Stimulated activated CD8-positive, alpha-beta memory T cell treated with anti-CD3 and anti-CD28 coated beads, Interleukin-15, amount 100 ng/mL, for 1 hour (primary cell): ENCODE measurements around the gene FLCN.
"Not testable (repeated sequence)": the region's sequence is repeated elsewhere in the genome, so short reads cannot be mapped to it uniquely, and the experiment has no call there.

Experiments used
- DNase-seq: peaks from one replicate; pipeline ENCODE4 v3.0.0-alpha.2; 2020; ENCODE audit warnings: low read depth

The FLCN gene

DNA sequence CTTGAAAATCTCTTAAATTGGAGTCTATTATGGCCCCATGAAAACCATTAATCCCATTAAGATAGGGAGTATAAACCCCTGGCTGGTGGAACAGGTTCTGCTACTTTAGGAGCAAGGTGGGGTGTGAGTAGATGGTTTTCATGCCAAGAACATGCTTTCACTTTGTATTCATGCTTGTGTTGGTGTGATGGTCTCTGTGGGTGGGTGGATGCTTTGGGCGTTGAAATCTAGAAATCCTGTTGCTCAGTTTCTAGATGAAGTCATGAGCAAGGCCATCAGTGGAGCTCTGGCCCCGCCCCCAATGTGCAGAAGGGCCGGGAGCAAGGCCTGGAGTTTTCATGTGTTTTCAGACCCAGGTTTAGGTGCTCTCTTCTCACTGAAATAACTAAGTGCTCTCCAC, 50.9 kb downstream of the FLCN start:
- DNase-seq = no peak

DNA sequence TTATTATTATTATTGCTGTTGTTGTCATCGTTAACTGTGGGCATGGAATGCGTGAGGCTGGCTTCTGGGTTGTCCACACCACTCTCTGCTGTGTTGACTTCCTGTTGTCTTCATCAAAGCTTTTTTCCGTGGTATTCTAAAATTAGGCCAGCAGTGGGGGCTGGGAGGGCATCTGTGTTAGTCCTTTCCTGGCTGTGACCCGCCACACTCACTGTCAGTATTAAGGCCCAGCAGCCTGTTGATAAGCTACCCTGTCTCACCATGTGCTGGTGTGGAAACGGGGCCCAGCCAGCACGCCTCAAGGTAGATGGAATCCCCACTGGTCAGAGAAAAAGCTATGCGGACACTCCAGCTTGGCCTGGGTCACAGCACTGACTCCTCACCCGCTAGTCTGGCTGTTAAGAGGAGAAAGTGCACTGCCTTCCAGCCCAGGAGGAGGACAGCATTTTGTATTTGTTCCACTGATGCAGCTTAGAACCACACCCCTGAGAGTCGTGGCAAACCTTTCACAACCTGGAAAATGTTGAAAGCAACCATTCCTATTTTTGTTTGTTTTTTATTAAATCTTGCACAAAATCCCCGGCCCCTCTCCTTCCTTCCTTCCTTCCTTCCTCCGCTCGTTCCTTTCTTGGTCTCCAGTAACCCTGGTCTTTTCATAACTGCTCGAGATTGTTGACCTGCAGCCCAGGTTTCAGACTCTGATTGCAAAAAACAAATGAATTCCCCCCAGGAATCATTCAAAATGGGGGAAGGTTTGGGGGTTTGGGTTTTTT, 51.8 kb downstream of the FLCN start:
- DNase-seq = not testable (repeated sequence)

DNA sequence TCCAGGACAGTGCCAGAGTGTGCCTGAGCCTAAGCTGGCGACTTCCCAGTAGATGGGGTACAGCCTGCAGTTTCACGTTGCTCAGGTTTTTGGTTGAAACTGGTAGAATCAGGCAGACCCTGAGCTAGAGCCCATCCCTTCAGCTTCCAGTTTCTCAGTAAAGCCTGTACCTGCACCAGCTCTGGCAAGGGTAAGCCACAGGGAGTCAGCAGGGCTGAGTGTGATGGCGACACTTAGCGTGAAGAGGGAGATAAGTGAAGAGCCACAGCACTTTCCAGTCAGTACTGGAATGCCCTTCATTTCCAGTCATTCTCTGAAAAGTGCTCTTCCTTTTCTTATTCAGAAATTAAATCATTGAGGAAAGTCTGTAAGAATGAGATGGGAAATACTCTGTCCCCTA, 53.2 kb downstream of the FLCN start:
- no peak for DNase-seq

DNA sequence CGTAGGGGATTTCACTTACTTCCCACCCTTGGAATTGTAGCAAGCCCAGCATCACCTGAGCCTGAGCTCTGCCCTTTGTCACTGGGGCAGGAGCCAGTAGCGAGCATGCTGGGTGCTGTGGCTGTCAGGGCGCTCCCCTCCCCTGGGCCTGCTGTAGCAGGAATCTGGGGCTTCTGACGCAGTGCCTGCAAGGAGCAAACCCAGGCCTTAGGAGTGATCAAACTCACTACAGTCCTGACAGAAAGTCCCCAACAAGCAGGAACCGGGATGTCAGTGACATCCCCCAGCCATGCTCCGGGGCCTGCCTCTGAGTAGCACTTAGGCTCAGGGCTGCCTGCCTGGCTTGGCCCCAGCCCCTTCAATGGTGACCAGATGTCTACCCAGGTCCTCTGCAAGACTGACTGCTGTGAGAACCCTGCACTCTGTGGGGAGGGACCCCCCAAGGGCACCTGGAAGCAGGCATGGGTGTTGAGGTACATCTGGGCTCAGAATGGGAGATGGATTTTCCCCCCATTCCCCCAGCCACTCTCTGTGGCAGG, 54.3 kb downstream of the FLCN start:
- DNase-seq = no peak

DNA sequence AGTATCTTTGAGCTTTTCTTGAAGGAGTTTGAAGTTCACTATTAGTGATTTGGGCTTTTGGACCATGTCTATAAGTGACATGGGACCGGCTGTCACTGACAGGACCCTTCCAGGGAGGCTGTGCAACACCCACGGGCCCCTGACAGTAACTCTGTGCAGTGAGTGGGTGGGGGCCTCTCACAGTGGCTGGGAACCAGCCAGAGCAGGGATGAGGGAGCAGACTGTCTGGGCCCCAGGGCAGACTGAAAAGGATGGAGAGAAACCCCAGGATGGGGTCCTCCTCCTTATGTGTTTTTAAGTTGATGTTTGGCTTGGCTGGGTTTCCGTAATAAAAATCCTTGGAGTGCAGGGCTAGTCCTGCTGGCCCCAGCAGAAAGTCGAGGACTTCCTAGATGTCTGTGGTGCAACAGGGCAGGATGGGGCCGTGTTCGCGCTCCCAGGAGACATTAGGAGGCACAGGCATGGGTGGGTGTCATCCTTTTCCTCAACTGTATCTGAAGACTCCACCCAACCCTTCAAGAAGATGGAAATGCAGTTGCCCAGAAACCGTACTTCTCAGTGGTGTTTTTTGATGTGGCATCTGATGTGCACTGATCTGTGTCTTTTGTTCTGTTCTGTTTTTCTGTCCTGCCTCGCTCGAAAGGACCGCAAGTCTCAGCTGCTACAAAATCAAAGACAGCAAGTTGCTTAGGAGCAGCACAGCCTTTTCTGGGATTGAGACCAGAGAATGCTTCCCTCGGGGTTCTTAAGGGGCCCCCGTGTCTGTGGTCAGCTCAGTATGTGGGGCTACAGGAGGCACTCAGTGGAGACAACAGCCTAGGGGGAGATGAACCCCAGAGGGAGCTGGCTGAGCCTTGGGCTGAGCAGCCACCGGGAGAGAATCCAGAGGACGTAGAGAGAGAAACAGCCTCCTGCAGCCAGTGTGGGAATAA, 55.0 kb downstream of the FLCN start:
- no peak for DNase-seq

DNA sequence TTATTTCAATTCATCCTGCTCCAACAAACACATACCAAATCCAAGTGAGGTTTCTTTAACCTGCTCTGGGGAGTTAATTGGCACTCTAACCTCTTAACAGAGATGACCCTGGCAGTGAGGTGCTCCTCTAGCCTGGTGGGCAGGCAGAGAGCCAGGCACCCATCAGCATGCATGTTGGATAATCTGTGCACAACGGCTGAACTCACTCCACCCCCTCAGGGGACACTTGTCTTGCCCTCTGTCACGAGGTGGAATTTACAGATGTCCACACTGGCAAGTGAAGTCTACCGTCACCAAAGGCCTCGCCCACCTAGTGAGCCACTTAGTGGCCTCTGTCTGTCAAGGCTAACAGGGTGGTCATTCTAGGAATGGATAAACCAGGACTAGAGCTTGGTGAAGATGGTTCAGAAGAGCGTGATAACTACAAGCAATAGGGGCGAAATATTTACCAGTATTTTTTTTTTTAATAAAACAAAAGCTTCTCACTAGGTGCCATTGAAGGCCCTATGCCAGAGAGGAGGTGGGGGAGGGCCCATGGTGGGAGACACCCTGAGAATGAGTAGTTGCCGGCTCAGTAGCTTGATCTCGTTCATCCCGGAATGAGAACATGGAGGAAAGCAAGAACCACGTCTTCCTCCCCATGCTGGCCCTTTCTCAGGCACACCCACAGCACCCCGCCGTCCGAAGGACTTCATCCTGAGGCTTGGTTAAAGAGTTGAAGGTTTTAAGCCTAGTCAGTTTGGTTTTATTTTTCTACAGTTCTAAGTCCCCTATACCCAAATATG, 56.0 kb downstream of the FLCN start:
- DNase-seq = no peak

DNA sequence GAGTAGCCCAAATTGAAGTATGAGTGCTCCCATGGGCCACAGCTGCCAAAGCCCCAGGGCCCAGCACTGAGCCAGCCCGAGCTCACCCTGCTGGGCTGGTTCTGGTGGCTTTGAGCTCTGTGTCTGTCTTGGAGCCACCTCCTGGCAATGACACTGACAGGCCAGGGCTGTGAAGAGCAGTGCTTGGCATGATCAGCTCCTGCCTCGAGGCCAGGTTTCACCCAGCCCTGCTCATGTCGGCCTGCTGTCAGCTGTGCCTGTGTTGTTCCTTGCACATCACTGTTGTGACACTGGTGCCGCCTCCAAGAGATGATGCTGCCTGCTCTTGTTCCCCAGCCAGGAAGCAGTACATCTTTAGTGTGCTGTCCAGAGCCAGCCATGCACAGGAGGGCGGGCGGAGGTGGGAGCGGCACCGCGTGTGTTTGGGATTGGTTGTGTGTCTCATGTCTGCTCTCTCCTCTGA, 56.8 kb downstream of the FLCN start:
- no peak for DNase-seq

DNA sequence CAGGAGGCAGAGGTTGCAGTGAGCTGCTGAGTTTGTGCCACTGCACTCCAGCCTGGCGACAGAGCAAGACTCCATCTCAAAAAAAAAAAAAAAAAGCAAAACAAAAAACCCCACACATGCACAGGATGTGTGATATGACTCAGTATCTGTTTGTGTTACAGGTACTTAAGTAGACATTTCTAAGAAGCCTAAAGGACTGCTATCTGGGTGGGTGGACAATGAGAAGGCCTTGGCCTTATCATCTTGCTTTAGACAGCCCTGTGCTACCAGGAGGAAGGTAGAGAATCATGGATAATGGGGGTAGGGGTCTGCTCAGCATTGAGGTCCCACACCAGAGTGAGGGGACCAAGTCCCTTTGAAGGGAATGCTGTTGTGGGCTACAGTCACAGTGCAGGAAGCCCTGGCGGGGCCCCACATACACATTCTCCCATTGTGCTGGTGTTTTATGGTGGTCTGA, 57.6 kb downstream of the FLCN start:
- DNase-seq = no peak

DNA sequence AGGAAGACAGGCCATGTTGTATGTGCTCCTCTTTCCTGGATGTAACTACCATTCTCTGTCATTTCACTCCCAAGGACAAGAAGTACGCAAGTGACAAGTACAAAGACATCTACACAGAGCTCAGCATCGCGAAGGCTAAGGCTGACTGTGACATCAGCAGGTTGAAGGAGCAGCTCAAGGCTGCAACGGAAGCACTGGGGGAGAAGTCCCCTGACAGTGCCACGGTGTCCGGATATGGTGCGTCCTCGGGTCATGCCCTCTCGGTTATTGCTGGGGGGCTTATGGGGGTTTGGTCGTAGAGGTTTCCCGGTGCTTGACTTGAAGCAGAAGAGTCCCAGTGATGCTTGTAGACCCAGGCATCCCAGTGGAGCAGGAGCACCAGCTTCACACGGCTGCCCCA, 59.8 kb downstream of the FLCN start:
- DNase-seq = no peak

DNA sequence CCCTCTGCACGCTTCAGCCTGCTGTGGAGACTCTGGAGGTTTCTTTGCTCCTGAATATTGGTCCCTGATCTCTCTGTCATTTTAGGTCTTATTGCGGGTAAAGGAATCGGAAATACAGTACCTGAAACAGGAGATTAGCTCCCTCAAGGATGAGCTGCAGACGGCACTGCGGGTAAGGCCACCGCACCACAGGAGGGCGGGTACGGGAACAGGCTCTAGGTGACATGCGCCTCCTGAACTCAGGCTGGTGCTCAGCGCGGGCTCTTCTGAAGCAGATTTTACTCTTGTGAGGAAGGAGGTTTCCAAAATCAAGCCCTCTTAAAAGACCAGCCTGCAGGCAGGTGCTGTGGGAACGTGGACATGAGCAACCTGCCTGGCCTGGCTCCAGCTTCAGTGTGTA, 60.6 kb downstream of the FLCN start:
- no peak for DNase-seq

DNA sequence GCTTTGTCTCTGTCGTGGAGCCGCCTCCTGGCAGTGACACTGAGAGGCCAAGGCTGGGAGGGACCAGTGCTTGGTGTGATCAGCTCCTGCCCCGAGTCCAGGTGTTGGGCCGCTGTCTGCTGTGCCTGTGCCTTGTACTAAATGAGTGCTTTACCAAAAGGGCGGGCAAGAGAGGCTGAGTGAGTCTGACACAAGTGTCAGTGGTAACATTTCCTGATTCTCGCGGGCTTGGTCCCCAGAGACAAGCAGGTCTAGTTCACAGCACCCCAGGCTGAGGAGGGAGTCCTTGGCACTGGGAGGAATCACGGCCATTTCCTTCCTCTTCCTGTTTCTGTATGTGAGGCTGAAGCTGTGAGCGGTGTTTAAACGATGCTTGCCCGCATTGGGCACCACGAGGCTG, 61.1 kb downstream of the FLCN start:
- DNase-seq = no peak

DNA sequence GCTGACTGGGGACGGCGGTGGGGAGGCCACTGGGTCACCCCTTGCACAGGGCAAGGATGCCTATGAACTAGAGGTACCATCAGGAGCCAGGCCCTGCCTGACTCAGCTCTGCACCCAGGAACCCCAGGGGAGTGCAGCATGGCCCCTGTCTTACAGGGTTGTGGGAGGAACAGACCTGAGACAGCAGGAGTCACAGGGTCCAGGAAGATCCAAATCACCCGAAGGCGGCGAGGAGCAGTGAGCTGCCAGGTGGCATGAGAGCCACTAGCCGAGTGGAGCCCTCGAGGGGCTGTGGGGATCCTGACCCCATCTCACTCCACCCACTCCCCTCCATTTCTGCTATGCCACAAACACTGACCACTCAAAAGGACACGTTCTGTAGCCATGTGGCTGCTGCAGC, 61.6 kb downstream of the FLCN start:
- no peak for DNase-seq

DNA sequence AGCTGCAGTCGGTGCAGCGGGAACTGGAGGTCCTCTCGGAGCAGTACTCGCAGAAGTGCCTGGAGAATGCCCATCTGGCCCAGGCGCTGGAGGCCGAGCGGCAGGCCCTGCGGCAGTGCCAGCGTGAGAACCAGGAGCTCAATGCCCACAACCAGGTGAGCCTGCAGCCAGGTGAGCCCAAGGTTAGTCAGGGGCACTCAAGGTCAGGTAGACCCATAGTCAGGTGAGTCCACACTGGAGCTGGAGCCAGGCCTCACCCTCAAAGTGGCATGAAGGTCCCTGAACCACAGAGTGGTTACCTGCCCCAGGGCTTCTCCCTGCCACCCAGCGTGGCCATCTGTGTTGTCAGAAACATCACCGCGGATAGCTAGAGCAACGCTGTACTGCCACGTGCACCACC, 63.0 kb downstream of the FLCN start:
- no peak for DNase-seq

DNA sequence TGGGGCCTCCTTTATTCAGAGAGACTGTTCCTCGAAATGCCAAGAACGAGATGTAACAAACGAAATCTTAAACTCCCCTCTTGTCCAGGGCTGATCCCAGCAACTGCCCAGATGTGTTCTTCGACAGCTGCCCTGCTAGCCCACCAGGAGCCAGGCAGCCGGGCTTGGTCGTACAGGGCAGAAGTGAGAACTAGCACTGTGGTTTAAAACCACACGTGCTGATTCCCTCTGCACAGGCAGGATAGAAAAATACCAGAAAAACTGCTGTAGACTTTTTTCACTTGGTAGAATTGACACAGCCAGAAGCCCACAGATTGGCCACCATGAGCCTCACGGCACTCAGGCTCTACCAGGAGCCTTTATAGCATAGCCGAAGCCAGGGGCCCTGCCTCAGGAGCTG, 64.0 kb downstream of the FLCN start:
- no peak for DNase-seq

DNA sequence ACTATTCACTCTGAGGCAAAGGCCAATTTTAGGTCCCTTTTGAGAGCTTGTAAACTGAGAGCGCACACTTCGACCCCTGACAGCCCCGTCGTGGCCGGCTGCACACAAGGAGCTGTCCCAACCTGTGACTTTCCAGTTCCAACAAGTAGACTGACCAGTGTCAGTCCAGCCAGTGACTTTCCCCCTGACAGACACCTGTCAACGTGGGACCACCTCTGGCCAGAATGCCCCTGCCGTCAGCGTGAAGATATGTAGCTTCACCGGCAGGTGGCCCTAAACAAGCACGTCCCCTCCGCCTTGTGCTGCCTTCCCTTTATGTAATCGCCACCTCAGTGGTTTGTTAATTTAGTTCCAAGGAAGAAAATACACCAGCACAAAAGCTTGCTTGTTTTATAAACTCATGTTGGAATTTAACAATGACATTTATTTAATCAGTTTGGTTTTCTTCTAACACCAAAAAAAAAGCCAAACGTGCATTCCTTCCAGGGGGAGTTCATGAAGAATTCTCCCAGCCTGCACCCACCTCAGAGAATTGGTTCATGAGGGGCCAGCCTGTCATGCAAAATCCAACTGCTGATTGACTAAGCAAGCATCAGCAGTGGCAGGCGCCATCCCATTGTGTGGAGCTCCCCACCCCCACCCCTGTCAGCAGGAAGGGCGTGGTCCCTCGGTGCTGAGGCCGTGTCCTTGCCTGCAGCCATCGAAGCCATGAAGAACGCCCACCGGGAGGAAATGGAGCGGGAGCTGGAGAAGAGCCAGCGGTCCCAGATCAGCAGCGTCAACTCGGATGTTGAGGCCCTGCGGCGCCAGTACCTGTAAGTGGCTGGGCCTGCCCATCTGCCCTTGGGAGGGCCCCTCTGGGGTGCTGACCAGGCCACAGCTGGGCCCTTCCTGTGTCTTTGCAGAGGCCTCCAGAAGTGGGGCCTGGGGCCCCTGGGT, 64.7 kb downstream of the FLCN start:
- DNase-seq = no peak

DNA sequence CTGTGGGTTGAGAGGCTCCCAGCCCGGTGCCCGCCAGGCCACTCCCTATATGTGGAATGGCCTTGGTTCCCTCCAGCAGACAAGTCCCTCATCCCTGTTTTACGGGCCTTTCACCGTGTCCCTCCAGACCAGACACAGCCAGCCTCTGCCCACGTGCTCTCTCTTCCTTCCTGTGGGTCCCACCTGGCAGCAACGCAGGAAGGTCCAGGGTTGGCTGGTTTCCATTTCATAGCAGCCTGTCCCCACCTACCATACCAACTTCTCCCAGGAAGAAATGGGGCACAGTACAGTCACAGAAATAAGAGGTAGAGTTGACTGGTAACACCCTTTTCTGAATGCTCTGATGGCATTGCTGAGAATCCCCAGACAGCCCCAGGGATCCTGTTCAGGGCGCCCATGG, 65.8 kb downstream of the FLCN start:
- DNase-seq = no peak

DNA sequence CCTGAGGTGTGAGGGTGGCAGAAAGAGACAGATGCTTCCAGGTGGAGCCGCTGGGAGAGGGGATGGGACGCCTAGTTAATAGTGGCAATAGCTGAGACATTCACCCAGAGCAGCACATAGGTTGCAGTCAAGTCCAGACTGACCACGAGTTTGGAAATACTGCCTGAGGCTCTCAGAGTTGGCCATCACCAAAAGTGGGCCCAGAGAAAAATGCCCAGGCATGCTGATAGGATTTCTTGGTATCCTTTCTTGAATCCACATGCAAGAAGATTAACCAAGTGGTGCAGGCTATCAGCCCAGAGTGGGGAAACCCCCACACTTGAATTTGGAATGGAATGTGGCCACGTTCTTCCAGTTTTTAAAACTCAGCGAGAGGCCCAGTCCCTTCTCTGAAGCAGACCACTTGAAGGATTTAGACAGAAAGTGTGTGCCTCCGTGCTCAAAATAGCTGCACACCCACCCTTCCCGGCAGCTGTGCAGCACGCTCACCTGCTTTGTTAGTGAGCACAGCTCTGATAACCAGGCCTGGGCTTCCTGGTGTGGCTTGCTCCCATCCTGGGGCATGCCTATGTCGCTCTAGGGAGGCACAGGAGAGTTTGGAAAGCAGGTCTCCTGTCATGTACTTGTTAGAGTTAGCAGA, 66.5 kb downstream of the FLCN start:
- no peak for DNase-seq

DNA sequence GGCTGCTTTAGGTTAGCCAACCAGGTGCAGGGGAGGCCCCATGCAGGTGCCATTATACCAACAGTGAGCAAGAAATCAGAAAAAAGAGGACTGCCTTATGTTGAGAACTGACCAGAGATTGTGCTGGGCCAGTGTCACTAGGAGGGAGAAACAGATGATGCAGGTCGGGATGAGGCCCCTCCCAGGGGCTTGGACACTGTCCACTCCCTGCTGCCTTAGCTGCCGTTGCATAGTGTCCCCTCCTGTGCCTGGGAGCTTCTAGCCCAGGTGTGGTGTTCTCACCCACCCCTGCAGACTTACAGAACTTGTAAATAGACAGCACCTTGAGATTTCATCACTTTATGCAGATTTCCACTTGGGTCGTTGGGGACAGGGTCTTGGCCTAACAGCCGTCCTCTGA, 67.6 kb downstream of the FLCN start:
- DNase-seq = no peak

DNA sequence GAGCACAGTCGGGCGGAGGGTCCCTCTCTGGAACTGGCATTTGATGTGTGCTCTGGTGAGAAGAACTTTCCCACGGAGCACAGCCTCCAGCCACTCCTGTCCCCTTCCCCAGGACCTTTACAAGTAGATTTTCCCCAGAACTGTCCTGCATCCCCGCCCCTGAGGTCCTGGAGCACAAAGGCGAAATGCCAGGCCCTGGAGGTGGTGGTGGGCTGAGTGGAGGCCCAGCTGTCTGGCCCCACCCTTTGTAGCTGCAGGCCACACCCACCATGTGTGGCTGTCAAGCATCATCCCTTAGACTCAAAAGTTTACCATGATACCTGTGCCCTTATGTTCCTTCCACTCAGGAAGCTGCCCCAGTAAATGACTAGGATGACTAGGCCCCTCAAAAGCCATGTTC, 68.6 kb downstream of the FLCN start:
- no peak for DNase-seq

DNA sequence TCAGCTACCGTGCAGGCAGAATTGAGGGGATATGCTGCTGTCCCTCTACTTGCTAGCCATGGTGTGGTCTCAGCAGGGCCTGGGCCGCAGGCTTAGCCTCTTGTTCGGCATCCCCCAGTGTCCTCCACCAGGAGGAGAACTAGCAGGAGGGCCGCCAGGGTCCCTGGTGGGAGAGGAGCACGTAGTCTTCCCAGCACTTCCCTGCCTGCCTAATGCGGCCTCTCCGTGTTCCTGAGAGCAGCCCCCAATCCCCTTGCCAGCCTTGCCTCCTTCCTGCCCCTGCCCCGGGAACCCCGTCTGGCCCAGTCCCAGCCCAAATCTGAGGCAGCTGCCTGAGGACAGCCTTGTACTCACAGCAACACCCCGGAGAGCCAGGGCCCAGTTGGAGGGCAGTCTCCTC, 69.0 kb downstream of the FLCN start:
- no peak for DNase-seq

DNA sequence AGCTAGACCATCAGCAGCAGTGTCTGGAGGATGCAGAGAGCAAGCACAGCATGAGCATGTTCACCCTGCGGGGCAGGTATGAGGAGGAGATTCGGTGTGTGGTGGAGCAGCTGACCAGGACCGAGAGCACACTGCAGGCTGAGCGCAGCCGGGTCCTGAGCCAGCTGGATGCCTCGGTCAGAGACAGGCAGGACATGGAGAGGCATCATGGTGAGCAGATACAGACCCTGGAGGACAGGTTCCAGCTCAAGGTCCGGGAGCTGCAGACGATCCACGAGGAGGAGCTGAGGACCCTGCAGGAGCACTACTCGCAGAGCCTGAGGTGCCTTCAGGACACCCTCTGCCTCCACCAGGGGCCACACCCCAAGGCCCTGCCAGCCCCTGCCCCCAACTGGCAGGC, 69.6 kb downstream of the FLCN start:
- no peak for DNase-seq
